Measurements from ENCODE around the gene ARHGAP23.
"Not testable (repeated sequence)": the region's sequence is repeated elsewhere in the genome, so short reads cannot be mapped to it uniquely, and the experiment has no call there.

GRCh38 chr17:38489774-38490173 is 61.5 kb downstream of the ARHGAP23 start:
- not testable (repeated sequence) for TF ChIP-seq CTCF (IDR thresholded peaks at IDR 0.05; ENCODE audit: poor library complexity); EZH2 (IDR thresholded peaks at IDR 0.05; ENCODE audit: borderline replicate concordance); EZH2phosphoT487 (IDR thresholded peaks at IDR 0.05; ENCODE audit: low read depth, severe bottlenecking, unreplicated experiment)

Measured in hepatocyte (in vitro differentiated cells).